Endodermal cell (in vitro differentiated cells): ENCODE data around the gene MAP3K5. TPM values are rescaled to one million over a fixed set of nuclear protein-coding genes. Genes with fewer than 3 reads are reported as not detected.

ENCODE experiments used
- DNase-seq: peaks from one replicate; pipeline ENCODE4 v3.0.0-alpha.2; 2017
- H3K27ac ChIP-seq: 2 replicates; pipeline ENCODE4 v1.5.1; 2013; ENCODE audit warnings: mild to moderate bottlenecking, low read depth, low read length, moderate library complexity
- H3K27me3 ChIP-seq: 2 replicates; pipeline ENCODE4 v1.6.1; 2013; ENCODE audit warnings: mild to moderate bottlenecking, low read length, moderate library complexity; ENCODE audit not compliant: insufficient read depth, control insufficient read depth, poor library complexity, severe bottlenecking
- H3K36me3 ChIP-seq: 2 replicates; pipeline ENCODE4 v1.7.0; 2013; ENCODE audit warnings: mild to moderate bottlenecking, low read length, moderate library complexity; ENCODE audit not compliant: control insufficient read depth, insufficient read depth
- H3K4me1 ChIP-seq: one replicate; pipeline ENCODE4 v1.7.0; 2013; ENCODE audit warnings: low read length; ENCODE audit not compliant: control insufficient read depth, insufficient read depth
- H3K4me3 ChIP-seq: 2 replicates; pipeline ENCODE4 v1.5.1; 2013; ENCODE audit warnings: mild to moderate bottlenecking, low read length, moderate library complexity
- H3K9ac ChIP-seq: 2 replicates; pipeline ENCODE4 v1.6.1; 2013; ENCODE audit warnings: mild to moderate bottlenecking, low read length, moderate library complexity; ENCODE audit not compliant: poor library complexity, severe bottlenecking; ENCODE audit errors: extremely low read depth
- H3K9me3 ChIP-seq: 2 replicates; pipeline ENCODE4 v1.6.1; 2013; ENCODE audit warnings: mild to moderate bottlenecking, low read length, moderate library complexity; ENCODE audit not compliant: control insufficient read depth
- H3K27ac Mint-ChIP-seq: 2 replicates; pipeline ENCODE4 v1.8.0; 2020; ENCODE audit warnings: mixed read lengths
- H3K27me3 Mint-ChIP-seq: 2 replicates; pipeline ENCODE4 v1.8.0; 2021; ENCODE audit warnings: mild to moderate bottlenecking, mixed read lengths; ENCODE audit not compliant: insufficient read depth
- H3K36me3 Mint-ChIP-seq: 2 replicates; pipeline ENCODE4 v1.8.0; 2020; ENCODE audit warnings: low read depth, mixed read lengths
- H3K4me1 Mint-ChIP-seq: 2 replicates; pipeline ENCODE4 v1.8.0; 2020; ENCODE audit warnings: mixed read lengths
- H3K4me3 Mint-ChIP-seq: 2 replicates; pipeline ENCODE4 v1.8.0; 2020; ENCODE audit warnings: mild to moderate bottlenecking, moderate library complexity, mixed read lengths
- H3K9me3 Mint-ChIP-seq: 2 replicates; pipeline ENCODE4 v1.8.0; 2020; ENCODE audit warnings: mild to moderate bottlenecking, mixed read lengths
- WGBS, 2 experiments: methylation state at CpG; one replicate each; pipeline versions ENCODE4 v1.1.5 to v1.1.7; 2013; ENCODE audit warnings: missing lambda C conversion rate in 2 of 2, mixed read lengths in 1 of 2; ENCODE audit not compliant: insufficient coverage in 1 of 2, insufficient read length in 1 of 2; 5-methylcytosine and 5-hydroxymethylcytosine counted together
- total RNA-seq, 2 donors: library from RNA; stranded (reverse); fragmentation: NEBNext Ultra II Directional in 1 of 2; extraction: Animal tissue kit (Norgen Biotek cat#: 25700) in 1 of 2; gene quantifications; 2 replicates in 1 of 2; 3 replicates in 1 of 2; pipeline ENCODE4 v1.2.1, GENCODE V29; 2021
- TF ChIP-seq, protein P1 (sequence below): fragments of 200-600 bp; sonication (generic); conservative IDR thresholded peaks from 2 replicates; pipeline ENCODE4 v1.5.0; 2021; ENCODE audit warnings: antibody characterized with exemption, mild to moderate bottlenecking

Gene MAP3K5
- total RNA-seq, 2 donors from 2014 or later, result 1.6 to 3.4 TPM

- no peak for DNase-seq
- Mint-ChIP-seq H3K9me3 (no peaks in the 10 kb centered on the region), H3K27ac (no peak overlapping the region), H3K27me3 (no peaks in the 10 kb centered on the region), H3K4me3 (no peak overlapping the region), H3K36me3 (no peaks in the 10 kb centered on the region), H3K4me1 (peaks cover 48% of the 10 kb centered on the region)
- Histone ChIP-seq H3K36me3 (no peaks in the 10 kb centered on the region), H3K27ac (no peak overlapping the region), H3K4me1 (peaks cover 12% of the 10 kb centered on the region), H3K9me3 (no peaks in the 10 kb centered on the region), H3K9ac (no peak overlapping the region), H3K27me3 (no peaks in the 10 kb centered on the region), H3K4me3 (no peak overlapping the region)
- WGBS, 2 experiments, result 93 to 96% methylated on average over 2 to 3 of the region's 3 CpGs
- TF ChIP-seq, protein P1, sequence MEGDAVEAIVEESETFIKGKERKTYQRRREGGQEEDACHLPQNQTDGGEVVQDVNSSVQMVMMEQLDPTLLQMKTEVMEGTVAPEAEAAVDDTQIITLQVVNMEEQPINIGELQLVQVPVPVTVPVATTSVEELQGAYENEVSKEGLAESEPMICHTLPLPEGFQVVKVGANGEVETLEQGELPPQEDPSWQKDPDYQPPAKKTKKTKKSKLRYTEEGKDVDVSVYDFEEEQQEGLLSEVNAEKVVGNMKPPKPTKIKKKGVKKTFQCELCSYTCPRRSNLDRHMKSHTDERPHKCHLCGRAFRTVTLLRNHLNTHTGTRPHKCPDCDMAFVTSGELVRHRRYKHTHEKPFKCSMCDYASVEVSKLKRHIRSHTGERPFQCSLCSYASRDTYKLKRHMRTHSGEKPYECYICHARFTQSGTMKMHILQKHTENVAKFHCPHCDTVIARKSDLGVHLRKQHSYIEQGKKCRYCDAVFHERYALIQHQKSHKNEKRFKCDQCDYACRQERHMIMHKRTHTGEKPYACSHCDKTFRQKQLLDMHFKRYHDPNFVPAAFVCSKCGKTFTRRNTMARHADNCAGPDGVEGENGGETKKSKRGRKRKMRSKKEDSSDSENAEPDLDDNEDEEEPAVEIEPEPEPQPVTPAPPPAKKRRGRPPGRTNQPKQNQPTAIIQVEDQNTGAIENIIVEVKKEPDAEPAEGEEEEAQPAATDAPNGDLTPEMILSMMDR, result no peak
Measured at GRCh38 chr6:136520517-136520916, 271.8 kb downstream of the MAP3K5 start.

DNA sequence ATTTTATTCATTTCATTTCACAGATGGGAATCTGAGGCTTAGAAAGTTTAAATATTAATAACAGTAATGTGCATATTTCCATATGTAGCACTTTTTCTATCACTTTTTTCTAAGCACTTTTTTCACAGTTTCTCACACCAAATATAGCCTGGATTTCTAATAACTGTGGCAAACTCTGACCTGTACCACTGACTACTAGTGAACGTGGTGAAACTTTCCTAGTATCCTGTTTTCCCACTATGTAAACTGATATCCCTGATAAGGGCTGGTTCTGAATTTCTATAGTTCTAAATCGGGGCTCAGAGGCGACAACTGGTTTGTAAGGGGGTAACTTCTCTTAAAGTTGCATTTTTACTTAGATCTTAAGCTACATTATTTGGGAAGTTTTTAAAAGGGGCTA, 274.7 kb downstream of the MAP3K5 start:
- Mint-ChIP-seq H3K9me3 (no peaks in the 10 kb centered on the region), H3K27me3 (no peaks in the 10 kb centered on the region), H3K27ac (no peak overlapping the region), H3K4me3 (no peak overlapping the region), H3K4me1 (peaks cover 41% of the 10 kb centered on the region), H3K36me3 (peaks cover 21% of the 10 kb centered on the region)
- Histone ChIP-seq H3K36me3 (no peaks in the 10 kb centered on the region), H3K4me3 (no peak overlapping the region), H3K9ac (no peak overlapping the region), H3K27ac (no peak overlapping the region), H3K4me1 (peaks cover 5% of the 10 kb centered on the region), H3K9me3 (no peaks in the 10 kb centered on the region), H3K27me3 (no peaks in the 10 kb centered on the region)
- TF ChIP-seq, protein P1, result no peak
- WGBS, 2 experiments, result 83 to 97% methylated on average over 1 to 3 of the region's 3 CpGs
- no peak for DNase-seq

DNA sequence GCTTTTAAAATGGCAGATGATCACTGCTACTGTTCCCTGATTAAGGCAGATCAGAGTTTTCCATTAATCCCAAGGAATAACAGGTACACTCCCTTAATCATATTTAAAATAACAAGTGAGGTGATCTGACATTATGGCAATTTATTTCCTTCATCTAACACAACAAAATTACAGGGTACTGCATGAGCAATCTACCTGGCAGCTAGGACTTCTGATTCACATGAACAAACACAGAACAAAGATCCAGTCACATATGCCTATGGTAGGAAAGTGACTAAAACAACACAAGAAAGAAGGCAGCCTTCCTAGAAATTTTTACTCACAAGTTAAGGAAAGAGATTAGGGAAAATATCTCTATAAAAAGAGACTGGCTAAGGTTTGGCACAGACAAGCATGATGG, 275.3 kb downstream of the MAP3K5 start:
- H3K27ac ChIP-seq, result no peak overlapping the region
- no peak overlapping the region for H3K27ac Mint-ChIP-seq
- peaks cover 9% of the 10 kb centered on the region for H3K4me1 ChIP-seq
- H3K9ac ChIP-seq, result no peak overlapping the region
- H3K4me3 ChIP-seq, result no peak overlapping the region
- TF ChIP-seq, protein P1, result no peak
- H3K36me3 ChIP-seq, result no peaks in the 10 kb centered on the region
- no peaks in the 10 kb centered on the region for H3K9me3 Mint-ChIP-seq
- H3K4me3 Mint-ChIP-seq, result no peak overlapping the region
- no peak for DNase-seq
- H3K4me1 Mint-ChIP-seq, result peaks cover 41% of the 10 kb centered on the region
- H3K9me3 ChIP-seq, result no peaks in the 10 kb centered on the region
- peaks cover 21% of the 10 kb centered on the region for H3K36me3 Mint-ChIP-seq
- H3K27me3 ChIP-seq, result no peaks in the 10 kb centered on the region
- H3K27me3 Mint-ChIP-seq, result no peaks in the 10 kb centered on the region
